ENCODE measurements around the gene SND1.

DNA sequence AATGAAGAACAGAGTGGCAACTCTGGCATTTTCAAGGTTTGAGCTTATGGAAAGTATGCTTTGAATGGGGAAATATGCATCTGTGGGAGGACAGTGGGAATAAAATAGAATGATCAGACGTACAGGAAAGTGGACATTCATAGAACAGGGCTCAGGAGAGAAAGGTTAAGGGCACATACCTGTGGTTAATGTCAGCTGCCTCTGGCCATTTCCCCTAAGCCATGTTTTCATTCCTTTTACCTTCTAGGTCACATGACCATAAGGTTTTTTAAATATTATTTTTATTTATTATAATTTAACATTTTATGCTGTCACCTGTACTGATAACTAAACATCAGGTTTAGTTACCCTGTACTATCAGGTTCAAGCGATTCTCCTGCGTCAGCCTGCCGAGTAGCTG lies 326.4 kb downstream of the SND1 start:
- TF ChIP-seq TOX (CRISPR knock-in tag; IDR thresholded peaks at IDR 0.05; ENCODE audit: borderline replicate concordance) (no peak), ZC3H10 (CRISPR knock-in tag; IDR thresholded peaks at IDR 0.05) (no peak), ZNF565 (CRISPR knock-in tag; conservative IDR thresholded peaks at IDR 0.05; ENCODE audit: low read depth) (no peak), RARB (CRISPR knock-in tag; IDR thresholded peaks at IDR 0.05) (no peak), OSR1 (CRISPR knock-in tag; IDR thresholded peaks at IDR 0.05) (no peak), ZFP30 (CRISPR knock-in tag; IDR thresholded peaks at IDR 0.05) (no peak), BACH2 (CRISPR knock-in tag; IDR thresholded peaks at IDR 0.05; ENCODE audit: borderline replicate concordance) (no peak), PPARA (CRISPR knock-in tag; IDR thresholded peaks at IDR 0.05; ENCODE audit: borderline replicate concordance) (no peak), ARNTL (CRISPR knock-in tag; IDR thresholded peaks at IDR 0.05; ENCODE audit: borderline replicate concordance, low read depth) (no peak)
- TF ChIP-seq, protein P1, sequence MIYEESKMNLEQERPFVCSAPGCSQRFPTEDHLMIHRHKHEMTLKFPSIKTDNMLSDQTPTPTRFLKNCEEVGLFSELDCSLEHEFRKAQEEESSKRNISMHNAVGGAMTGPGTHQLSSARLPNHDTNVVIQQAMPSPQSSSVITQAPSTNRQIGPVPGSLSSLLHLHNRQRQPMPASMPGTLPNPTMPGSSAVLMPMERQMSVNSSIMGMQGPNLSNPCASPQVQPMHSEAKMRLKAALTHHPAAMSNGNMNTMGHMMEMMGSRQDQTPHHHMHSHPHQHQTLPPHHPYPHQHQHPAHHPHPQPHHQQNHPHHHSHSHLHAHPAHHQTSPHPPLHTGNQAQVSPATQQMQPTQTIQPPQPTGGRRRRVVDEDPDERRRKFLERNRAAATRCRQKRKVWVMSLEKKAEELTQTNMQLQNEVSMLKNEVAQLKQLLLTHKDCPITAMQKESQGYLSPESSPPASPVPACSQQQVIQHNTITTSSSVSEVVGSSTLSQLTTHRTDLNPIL (CRISPR knock-in tag; IDR thresholded peaks at IDR 0.05; ENCODE audit: low read depth), result no peak
- TF ChIP-seq, protein P2, sequence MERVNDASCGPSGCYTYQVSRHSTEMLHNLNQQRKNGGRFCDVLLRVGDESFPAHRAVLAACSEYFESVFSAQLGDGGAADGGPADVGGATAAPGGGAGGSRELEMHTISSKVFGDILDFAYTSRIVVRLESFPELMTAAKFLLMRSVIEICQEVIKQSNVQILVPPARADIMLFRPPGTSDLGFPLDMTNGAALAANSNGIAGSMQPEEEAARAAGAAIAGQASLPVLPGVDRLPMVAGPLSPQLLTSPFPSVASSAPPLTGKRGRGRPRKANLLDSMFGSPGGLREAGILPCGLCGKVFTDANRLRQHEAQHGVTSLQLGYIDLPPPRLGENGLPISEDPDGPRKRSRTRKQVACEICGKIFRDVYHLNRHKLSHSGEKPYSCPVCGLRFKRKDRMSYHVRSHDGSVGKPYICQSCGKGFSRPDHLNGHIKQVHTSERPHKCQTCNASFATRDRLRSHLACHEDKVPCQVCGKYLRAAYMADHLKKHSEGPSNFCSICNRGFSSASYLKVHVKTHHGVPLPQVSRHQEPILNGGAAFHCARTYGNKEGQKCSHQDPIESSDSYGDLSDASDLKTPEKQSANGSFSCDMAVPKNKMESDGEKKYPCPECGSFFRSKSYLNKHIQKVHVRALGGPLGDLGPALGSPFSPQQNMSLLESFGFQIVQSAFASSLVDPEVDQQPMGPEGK (CRISPR knock-in tag; IDR thresholded peaks at IDR 0.05; ENCODE audit: borderline replicate concordance), result no peak
